HEK293 (cell line): ENCODE measurements around the gene SLC2A14.
"Not testable (repeated sequence)": the region's sequence is repeated elsewhere in the genome, so short reads cannot be mapped to it uniquely, and the experiment has no call there.

Experiments
- CTCF ChIA-PET: fragments of 350-600 bp; formaldehyde crosslinking; extraction: SDS; loops from one replicate; lab custom pipeline; 2021; ENCODE audit warnings: antibody characterized with exemption; lab: Yijun Ruan, JAX
- POLR2A ChIA-PET: fragments of 300-600 bp; formaldehyde crosslinking; extraction: SDS; loops from one replicate; lab custom pipeline; 2020; ENCODE audit warnings: antibody characterized with exemption, inconsistent platforms; lab: Yijun Ruan, JAX
- H3K27ac ChIP-seq: fragments of 200-500 bp; sonication (Bioruptor generic); 2 replicates; pipeline ENCODE4 v1.5.1; 2014; ENCODE audit warnings: low read depth, low read length, control low read depth, inconsistent platforms; ENCODE audit errors: extremely low read depth
- H3K36me3 ChIP-seq, 2 experiments: fragments of 200-500 bp in 1 of 2; sonication (Bioruptor generic) in 1 of 2; 1 replicate in 1 of 2; 2 replicates in 1 of 2; pipeline ENCODE4 v1.5.1; 2014 to 2017; ENCODE audit warnings: inconsistent platforms in 2 of 2, low read length in 2 of 2; ENCODE audit not compliant: control insufficient read depth in 2 of 2, insufficient read depth in 1 of 2
- H3K4me1 ChIP-seq: fragments of 200-500 bp; sonication (Bioruptor generic); 2 replicates; pipeline ENCODE4 v1.5.1; 2014; ENCODE audit warnings: mild to moderate bottlenecking, low read length, inconsistent platforms; ENCODE audit not compliant: control insufficient read depth, insufficient read depth
- H3K4me3 ChIP-seq: 2 replicates; pipeline ENCODE4 v1.5.1; 2011; ENCODE audit warnings: low read depth, mild to moderate bottlenecking, control low read depth, low read length, moderate library complexity
- H3K9me3 ChIP-seq: fragments of 200-500 bp; sonication (Bioruptor generic); 2 replicates; pipeline ENCODE4 v1.5.1; 2014; ENCODE audit warnings: low read depth, low read length, inconsistent platforms; ENCODE audit not compliant: control insufficient read depth, insufficient read depth
- BCL6B ChIP-seq: fragments of 450-650 bp; formaldehyde crosslinking; IDR thresholded peaks from 2 replicates; pipeline ENCODE4 v1.5.1; 2017; ENCODE audit warnings: missing biosample characterization, missing genetic modification characterization
- KLF10 ChIP-seq: fragments of 450-650 bp; IDR thresholded peaks from 2 replicates; pipeline ENCODE4 v1.5.1; 2018; ENCODE audit warnings: missing biosample characterization, mild to moderate bottlenecking, missing genetic modification characterization
- OSR2 ChIP-seq: fragments of 450-650 bp; formaldehyde crosslinking; IDR thresholded peaks from 2 replicates; pipeline ENCODE4 v1.5.1; 2016; ENCODE audit warnings: missing biosample characterization, missing genetic modification characterization
- PATZ1 ChIP-seq: fragments of 450-650 bp; formaldehyde crosslinking; IDR thresholded peaks from 2 replicates; pipeline ENCODE4 v1.5.1; 2016; ENCODE audit warnings: missing biosample characterization, missing genetic modification characterization
- ZBTB20 ChIP-seq: fragments of 450-650 bp; formaldehyde crosslinking; IDR thresholded peaks from 2 replicates; pipeline ENCODE4 v1.5.1; 2016; ENCODE audit warnings: missing biosample characterization, missing genetic modification characterization
- ZBTB26 ChIP-seq: fragments of 450-650 bp; formaldehyde crosslinking; optimal IDR thresholded peaks from 2 replicates; pipeline ENCODE3; 2016; ENCODE audit warnings: missing biosample characterization, mild to moderate bottlenecking, missing genetic modification characterization
- ZFHX2 ChIP-seq: fragments of 450-650 bp; formaldehyde crosslinking; conservative IDR thresholded peaks from 2 replicates; pipeline ENCODE4 v1.5.1; 2016; ENCODE audit warnings: missing biosample characterization, missing genetic modification characterization
- ZNF138 ChIP-seq: fragments of 450-650 bp; formaldehyde crosslinking; IDR thresholded peaks from 2 replicates; pipeline ENCODE4 v1.5.1; 2016; ENCODE audit warnings: missing biosample characterization, missing genetic modification characterization, borderline replicate concordance
- ZNF274 ChIP-seq, 2 experiments: fragments of 200-500 bp in 1 of 2; fragments of 450-650 bp in 1 of 2; sonication (Bioruptor generic) in 1 of 2; formaldehyde crosslinking in 1 of 2; IDR thresholded peaks; 2 replicates each; pipeline versions ENCODE4 v1.5.1 to v1.6.1; 2014 to 2016; ENCODE audit warnings: borderline replicate concordance in 1 of 2, inconsistent platforms in 1 of 2, low read length in 1 of 2, missing biosample characterization in 1 of 2, missing genetic modification characterization in 1 of 2
- ZNF366 ChIP-seq: fragments of 450-650 bp; formaldehyde crosslinking; conservative IDR thresholded peaks from 2 replicates; pipeline ENCODE4 v1.5.1; 2016; ENCODE audit warnings: missing biosample characterization, missing genetic modification characterization
- ZNF394 ChIP-seq: fragments of 450-650 bp; formaldehyde crosslinking; IDR thresholded peaks from 2 replicates; pipeline ENCODE4 v1.5.1; 2016; ENCODE audit warnings: missing biosample characterization, missing genetic modification characterization, mild to moderate bottlenecking, moderate library complexity, borderline replicate concordance
- ZNF530 ChIP-seq: fragments of 450-650 bp; formaldehyde crosslinking; IDR thresholded peaks from 2 replicates; pipeline ENCODE4 v1.5.1; 2016; ENCODE audit warnings: low read depth, missing biosample characterization, missing genetic modification characterization
- ZNF585B ChIP-seq: fragments of 450-650 bp; formaldehyde crosslinking; IDR thresholded peaks from 2 replicates; pipeline ENCODE4 v1.5.1; 2016; ENCODE audit warnings: missing biosample characterization, missing genetic modification characterization
- ZNF639 ChIP-seq: fragments of 450-650 bp; formaldehyde crosslinking; IDR thresholded peaks from 2 replicates; pipeline ENCODE4 v1.5.1; 2016; ENCODE audit warnings: missing biosample characterization, missing genetic modification characterization
- TF ChIP-seq, protein P1 (sequence below): fragments of 450-650 bp; formaldehyde crosslinking; IDR thresholded peaks from 2 replicates; pipeline ENCODE4 v1.5.1; 2017; ENCODE audit warnings: missing biosample characterization, missing genetic modification characterization
- TF ChIP-seq, protein P2 (sequence below): fragments of 450-650 bp; formaldehyde crosslinking; IDR thresholded peaks from 2 replicates; pipeline ENCODE4 v1.5.1; 2016; ENCODE audit warnings: missing biosample characterization, missing genetic modification characterization, borderline replicate concordance
- TF ChIP-seq, protein P3 (sequence below): fragments of 450-650 bp; formaldehyde crosslinking; IDR thresholded peaks from 2 replicates; pipeline ENCODE4 v1.5.1; 2016; ENCODE audit warnings: missing biosample characterization, missing genetic modification characterization

Gene SLC2A14

GRCh38 chr12:7905071-7905470 lies 32.4 kb upstream of the SLC2A14 start:
- TF ChIP-seq BCL6B (tag by site-specific recombination) (0 out of 2 replicates have a peak, but pooled peaks have one; percentile 31), ZFHX2 (no peak), ZNF274 (IDR thresholded peaks at IDR 0.05; ENCODE audit: low read length) (no peak), ZNF274 (tag by site-specific recombination; IDR thresholded peaks at IDR 0.05; ENCODE audit: borderline replicate concordance) (no peak), ZNF138 (tag by site-specific recombination) (no peak), ZBTB20 (tag by site-specific recombination) (no peak), KLF10 (no peak), ZNF394 (tag by site-specific recombination) (peak; percentile 41; the same call in 1 of the 2 replicates), PATZ1 (tag by site-specific recombination) (no peak), ZNF585B (tag by site-specific recombination) (no peak), ZNF639 (tag by site-specific recombination) (no peak), ZNF366 (tag by site-specific recombination) (peak; percentile 20; the same call in 1 of the 2 replicates)
- TF ChIP-seq, protein P1, sequence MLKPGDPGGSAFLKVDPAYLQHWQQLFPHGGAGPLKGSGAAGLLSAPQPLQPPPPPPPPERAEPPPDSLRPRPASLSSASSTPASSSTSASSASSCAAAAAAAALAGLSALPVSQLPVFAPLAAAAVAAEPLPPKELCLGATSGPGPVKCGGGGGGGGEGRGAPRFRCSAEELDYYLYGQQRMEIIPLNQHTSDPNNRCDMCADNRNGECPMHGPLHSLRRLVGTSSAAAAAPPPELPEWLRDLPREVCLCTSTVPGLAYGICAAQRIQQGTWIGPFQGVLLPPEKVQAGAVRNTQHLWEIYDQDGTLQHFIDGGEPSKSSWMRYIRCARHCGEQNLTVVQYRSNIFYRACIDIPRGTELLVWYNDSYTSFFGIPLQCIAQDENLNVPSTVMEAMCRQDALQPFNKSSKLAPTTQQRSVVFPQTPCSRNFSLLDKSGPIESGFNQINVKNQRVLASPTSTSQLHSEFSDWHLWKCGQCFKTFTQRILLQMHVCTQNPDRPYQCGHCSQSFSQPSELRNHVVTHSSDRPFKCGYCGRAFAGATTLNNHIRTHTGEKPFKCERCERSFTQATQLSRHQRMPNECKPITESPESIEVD (tag by site-specific recombination) = peak; percentile 67
- H3K9me3 ChIP-seq = no peaks in the 10 kb centered on the region
- H3K4me1 ChIP-seq = peaks cover 12% of the 10 kb centered on the region
- ChIA-PET POLR2A (interaction anchor here (0.5 kb wide), 1 partner anchor 194 kb away, joined by 3 read pairs; no protein-coding TSS in a partner anchor), CTCF (interaction anchor here (1.2 to 2.7 kb wide), 2 partner anchors 29 to 107 kb away, joined by 5 to 8 read pairs; no protein-coding TSS in a partner anchor)
- H3K27ac ChIP-seq = no peak overlapping the region
- H3K4me3 ChIP-seq = no peak overlapping the region
- no peaks in the 10 kb centered on the region for H3K36me3 ChIP-seq

DNA sequence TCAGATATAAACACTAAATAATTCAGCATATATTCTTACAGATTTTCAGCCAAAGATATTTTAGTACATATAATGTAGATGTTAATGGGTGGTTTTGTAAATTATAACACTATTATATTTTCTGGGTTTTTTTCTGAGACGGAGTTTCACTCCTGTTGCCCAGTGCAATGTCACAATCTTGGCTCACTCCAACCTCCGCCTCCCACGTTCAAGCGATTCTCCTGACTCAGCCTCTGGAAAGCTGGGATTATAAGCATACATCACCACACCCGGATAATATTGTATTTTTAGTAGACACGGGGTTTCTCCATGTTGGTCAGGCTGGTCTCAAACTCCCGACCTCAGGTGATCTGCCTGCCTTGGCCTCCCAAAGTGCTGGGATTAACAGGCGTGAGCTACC lies 29.7 kb upstream of the SLC2A14 start:
- CTCF ChIA-PET, H3K4me3 ChIP-seq, H3K36me3 ChIP-seq, H3K27ac ChIP-seq, H3K9me3 ChIP-seq: not testable (repeated sequence)
- peaks cover 12% of the 10 kb centered on the region for H3K4me1 ChIP-seq
- POLR2A ChIA-PET = interaction anchor here (0.6 kb wide), 2 partner anchors 17 to 164 kb away, joined by 3 read pairs; no protein-coding TSS in a partner anchor

GRCh38 chr12:7899755-7900154 lies 27.0 kb upstream of the SLC2A14 start:
- no peaks in the 10 kb centered on the region for H3K9me3 ChIP-seq
- CTCF ChIA-PET = no interaction called here
- TF ChIP-seq ZBTB26 (tag by site-specific recombination) = no peak
- TF ChIP-seq, protein P2, sequence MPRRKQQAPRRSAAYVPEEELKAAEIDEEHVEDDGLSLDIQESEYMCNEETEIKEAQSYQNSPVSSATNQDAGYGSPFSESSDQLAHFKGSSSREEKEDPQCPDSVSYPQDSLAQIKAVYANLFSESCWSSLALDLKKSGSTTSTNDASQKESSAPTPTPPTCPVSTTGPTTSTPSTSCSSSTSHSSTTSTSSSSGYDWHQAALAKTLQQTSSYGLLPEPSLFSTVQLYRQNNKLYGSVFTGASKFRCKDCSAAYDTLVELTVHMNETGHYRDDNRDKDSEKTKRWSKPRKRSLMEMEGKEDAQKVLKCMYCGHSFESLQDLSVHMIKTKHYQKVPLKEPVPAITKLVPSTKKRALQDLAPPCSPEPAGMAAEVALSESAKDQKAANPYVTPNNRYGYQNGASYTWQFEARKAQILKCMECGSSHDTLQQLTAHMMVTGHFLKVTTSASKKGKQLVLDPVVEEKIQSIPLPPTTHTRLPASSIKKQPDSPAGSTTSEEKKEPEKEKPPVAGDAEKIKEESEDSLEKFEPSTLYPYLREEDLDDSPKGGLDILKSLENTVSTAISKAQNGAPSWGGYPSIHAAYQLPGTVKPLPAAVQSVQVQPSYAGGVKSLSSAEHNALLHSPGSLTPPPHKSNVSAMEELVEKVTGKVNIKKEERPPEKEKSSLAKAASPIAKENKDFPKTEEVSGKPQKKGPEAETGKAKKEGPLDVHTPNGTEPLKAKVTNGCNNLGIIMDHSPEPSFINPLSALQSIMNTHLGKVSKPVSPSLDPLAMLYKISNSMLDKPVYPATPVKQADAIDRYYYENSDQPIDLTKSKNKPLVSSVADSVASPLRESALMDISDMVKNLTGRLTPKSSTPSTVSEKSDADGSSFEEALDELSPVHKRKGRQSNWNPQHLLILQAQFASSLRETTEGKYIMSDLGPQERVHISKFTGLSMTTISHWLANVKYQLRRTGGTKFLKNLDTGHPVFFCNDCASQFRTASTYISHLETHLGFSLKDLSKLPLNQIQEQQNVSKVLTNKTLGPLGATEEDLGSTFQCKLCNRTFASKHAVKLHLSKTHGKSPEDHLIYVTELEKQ = no peak
- no peak for TF ChIP-seq ZNF530 (tag by site-specific recombination)
- TF ChIP-seq, protein P3, sequence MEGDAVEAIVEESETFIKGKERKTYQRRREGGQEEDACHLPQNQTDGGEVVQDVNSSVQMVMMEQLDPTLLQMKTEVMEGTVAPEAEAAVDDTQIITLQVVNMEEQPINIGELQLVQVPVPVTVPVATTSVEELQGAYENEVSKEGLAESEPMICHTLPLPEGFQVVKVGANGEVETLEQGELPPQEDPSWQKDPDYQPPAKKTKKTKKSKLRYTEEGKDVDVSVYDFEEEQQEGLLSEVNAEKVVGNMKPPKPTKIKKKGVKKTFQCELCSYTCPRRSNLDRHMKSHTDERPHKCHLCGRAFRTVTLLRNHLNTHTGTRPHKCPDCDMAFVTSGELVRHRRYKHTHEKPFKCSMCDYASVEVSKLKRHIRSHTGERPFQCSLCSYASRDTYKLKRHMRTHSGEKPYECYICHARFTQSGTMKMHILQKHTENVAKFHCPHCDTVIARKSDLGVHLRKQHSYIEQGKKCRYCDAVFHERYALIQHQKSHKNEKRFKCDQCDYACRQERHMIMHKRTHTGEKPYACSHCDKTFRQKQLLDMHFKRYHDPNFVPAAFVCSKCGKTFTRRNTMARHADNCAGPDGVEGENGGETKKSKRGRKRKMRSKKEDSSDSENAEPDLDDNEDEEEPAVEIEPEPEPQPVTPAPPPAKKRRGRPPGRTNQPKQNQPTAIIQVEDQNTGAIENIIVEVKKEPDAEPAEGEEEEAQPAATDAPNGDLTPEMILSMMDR (tag by site-specific recombination) = no peak
- no peak for TF ChIP-seq OSR2 (tag by site-specific recombination)

More at GRCh38 chr12:7899755-7900154, 27.0 kb upstream of the SLC2A14 start:
- Histone ChIP-seq H3K27ac (no peak overlapping the region), H3K4me3 (no peak overlapping the region), H3K4me1 (0 out of 2 replicates have a peak, but pooled peaks cover 2% of the 10 kb centered on the region), H3K36me3 (no peaks in the 10 kb centered on the region)
- POLR2A ChIA-PET = no interaction called here
